Activated naive CD8-positive, alpha-beta T cell treated with anti-CD3 and anti-CD28 coated beads, Interleukin-2, amount 10 ng/mL, durations not matched to agents 7 days and 5 days (primary cell): ENCODE results near the gene TBX21. TPM values are rescaled to one million over a fixed set of nuclear protein-coding genes. Genes with fewer than 3 reads are reported as not detected.

Experiments used
- ATAC-seq: fragments of 150-1000 bp; cut with Tn5 transposase; one replicate; pipeline ENCODE4 v1.10.0; 2021; ENCODE audit warnings: low read depth, moderate library complexity
- POLR2A ChIA-PET: fragments of 350-600 bp; sonication (Branson Sonifier 250); formaldehyde crosslinking; loops from one replicate; lab custom pipeline; 2021; ENCODE audit warnings: antibody characterized with exemption; lab: Charles Lee
- DNase-seq: peaks from one replicate; pipeline ENCODE4 v3.0.0; 2021
- H3K27ac Mint-ChIP-seq: one replicate; pipeline ENCODE4 v1.8.0; 2022; ENCODE audit warnings: mild to moderate bottlenecking, mixed read lengths
- H3K27me3 Mint-ChIP-seq: one replicate; pipeline ENCODE4 v1.8.0; 2022; ENCODE audit warnings: mild to moderate bottlenecking, moderate library complexity, mixed read lengths
- H3K36me3 Mint-ChIP-seq: one replicate; pipeline ENCODE4 v1.8.0; 2021; ENCODE audit warnings: mild to moderate bottlenecking, mixed read lengths
- H3K4me1 Mint-ChIP-seq: one replicate; pipeline ENCODE4 v1.8.0; 2021; ENCODE audit warnings: mixed read lengths
- H3K4me3 Mint-ChIP-seq: one replicate; pipeline ENCODE4 v1.8.0; 2022; ENCODE audit warnings: mild to moderate bottlenecking, moderate library complexity, mixed read lengths
- H3K9me3 Mint-ChIP-seq: one replicate; pipeline ENCODE4 v1.8.0; 2021; ENCODE audit warnings: mixed read lengths
- total RNA-seq, 2 experiments: library from RNA; stranded (reverse); gene quantifications; one replicate each; pipeline ENCODE4 v1.2.3, GENCODE V29; 2021

The TBX21 gene
- total RNA-seq, 2 experiments from 2014 or later, result 20.7 to 22.8 TPM

GRCh38 chr17:47711366-47712099 lies 21.5 kb upstream of the TBX21 start:
- no peaks in the 10 kb centered on the region for H3K27me3 Mint-ChIP-seq
- no peak overlapping the region for H3K4me3 Mint-ChIP-seq
- ATAC-seq (no peak), DNase-seq (no peak)
- H3K36me3 Mint-ChIP-seq, result no peaks in the 10 kb centered on the region
- H3K27ac Mint-ChIP-seq, result no peak overlapping the region
- POLR2A ChIA-PET, result no interaction called here
- peaks cover 46% of the 10 kb centered on the region for H3K4me1 Mint-ChIP-seq
- no peaks in the 10 kb centered on the region for H3K9me3 Mint-ChIP-seq

- Mint-ChIP-seq H3K27ac (no peak overlapping the region), H3K27me3 (no peaks in the 10 kb centered on the region), H3K4me3 (no peak overlapping the region), H3K36me3 (no peaks in the 10 kb centered on the region), H3K4me1 (peaks cover 45% of the 10 kb centered on the region), H3K9me3 (no peaks in the 10 kb centered on the region)
- DNase-seq (no peak), ATAC-seq (no peak)
- POLR2A ChIA-PET, result interaction anchor here (0.5 kb wide), 1 partner anchor 20 kb away, joined by 3 read pairs; no protein-coding TSS in a partner anchor
Measured at GRCh38 chr17:47712330-47713023, 20.6 kb upstream of the TBX21 start.

GRCh38 chr17:47713980-47714700 lies 18.9 kb upstream of the TBX21 start:
- H3K27ac Mint-ChIP-seq, result peak overlapping the region; percentile 17
- H3K9me3 Mint-ChIP-seq, result no peaks in the 10 kb centered on the region
- ATAC-seq, result no peak
- POLR2A ChIA-PET, result interaction anchor here (1.2 to 1.3 kb wide), 3 partner anchors 10 to 19 kb away, joined by 3 to 4 read pairs (median 4); no protein-coding TSS in a partner anchor
- H3K4me3 Mint-ChIP-seq, result no peak overlapping the region
- no peak for DNase-seq
- peaks cover 59% of the 10 kb centered on the region for H3K4me1 Mint-ChIP-seq
- no peaks in the 10 kb centered on the region for H3K36me3 Mint-ChIP-seq
- no peaks in the 10 kb centered on the region for H3K27me3 Mint-ChIP-seq

GRCh38 chr17:47714773-47715396 lies 18.2 kb upstream of the TBX21 start:
- H3K4me3 Mint-ChIP-seq, result no peak overlapping the region
- POLR2A ChIA-PET, result interaction anchor here (1.2 to 1.3 kb wide), 3 partner anchors 10 to 18 kb away, joined by 3 to 4 read pairs (median 4); no protein-coding TSS in a partner anchor
- DNase-seq, result no peak
- H3K4me1 Mint-ChIP-seq, result peaks cover 66% of the 10 kb centered on the region
- no peak for ATAC-seq
- no peaks in the 10 kb centered on the region for H3K9me3 Mint-ChIP-seq
- peak overlapping the region; percentile 66 for H3K27ac Mint-ChIP-seq
- no peaks in the 10 kb centered on the region for H3K27me3 Mint-ChIP-seq
- no peaks in the 10 kb centered on the region for H3K36me3 Mint-ChIP-seq

- Mint-ChIP-seq H3K4me1 (peaks cover 73% of the 10 kb centered on the region), H3K27ac (peak overlapping the region; percentile 66), H3K9me3 (no peaks in the 10 kb centered on the region), H3K36me3 (no peaks in the 10 kb centered on the region), H3K4me3 (no peak overlapping the region), H3K27me3 (no peaks in the 10 kb centered on the region)
- DNase-seq, result no peak
- no peak for ATAC-seq
- POLR2A ChIA-PET, result interaction anchor here (1.2 to 1.5 kb wide), 2 partner anchors 9 to 15 kb away, joined by 4 to 9 read pairs; no protein-coding TSS in a partner anchor
Measured at GRCh38 chr17:47715669-47716325, 17.2 kb upstream of the TBX21 start.

- Mint-ChIP-seq H3K27ac (no peak overlapping the region), H3K27me3 (no peaks in the 10 kb centered on the region), H3K4me3 (no peak overlapping the region), H3K36me3 (no peaks in the 10 kb centered on the region), H3K9me3 (no peaks in the 10 kb centered on the region), H3K4me1 (peaks cover 78% of the 10 kb centered on the region)
- DNase-seq (no peak), ATAC-seq (no peak)
- POLR2A ChIA-PET, result interaction anchor here (1.2 to 1.5 kb wide), 2 partner anchors 9 to 10 kb away, joined by 3 to 9 read pairs; no protein-coding TSS in a partner anchor
Measured at GRCh38 chr17:47716375-47716774, 16.7 kb upstream of the TBX21 start.

- Mint-ChIP-seq H3K27ac (peak overlapping the region; percentile 73), H3K36me3 (no peaks in the 10 kb centered on the region), H3K4me1 (peaks cover 76% of the 10 kb centered on the region), H3K27me3 (no peaks in the 10 kb centered on the region), H3K4me3 (no peak overlapping the region), H3K9me3 (no peaks in the 10 kb centered on the region)
- DNase-seq (peak; percentile 52), ATAC-seq (peak; percentile 3)
- POLR2A ChIA-PET, result interaction anchor here (1.2 to 3.7 kb wide), 5 partner anchors 8 to 68 kb away, joined by 3 to 37 read pairs (median 9); partner anchors contain the start of genes KPNB1 and TBX21
Measured at GRCh38 chr17:47717261-47717697, 15.8 kb upstream of the TBX21 start.

GRCh38 chr17:47717979-47718621 lies 14.9 kb upstream of the TBX21 start:
- no peaks in the 10 kb centered on the region for H3K27me3 Mint-ChIP-seq
- H3K36me3 Mint-ChIP-seq, result no peaks in the 10 kb centered on the region
- no peaks in the 10 kb centered on the region for H3K9me3 Mint-ChIP-seq
- peak overlapping the region; percentile 73 for H3K27ac Mint-ChIP-seq
- ATAC-seq (no peak), DNase-seq (no peak)
- POLR2A ChIA-PET, result interaction anchor here (0.8 to 3.7 kb wide), 7 partner anchors 11 to 69 kb away, joined by 3 to 37 read pairs (median 10); partner anchors contain the start of genes KPNB1 and TBX21
- peaks cover 73% of the 10 kb centered on the region for H3K4me1 Mint-ChIP-seq
- H3K4me3 Mint-ChIP-seq, result peak overlapping the region; percentile 63

GRCh38 chr17:47718634-47719405 lies 14.2 kb upstream of the TBX21 start:
- POLR2A ChIA-PET, result interaction anchor here (0.8 to 3.7 kb wide), 7 partner anchors 11 to 19 kb away, joined by 3 to 37 read pairs (median 10); partner anchors contain the start of gene TBX21
- Mint-ChIP-seq H3K27me3 (no peaks in the 10 kb centered on the region), H3K36me3 (no peaks in the 10 kb centered on the region), H3K27ac (peak overlapping the region; percentile 73), H3K9me3 (no peaks in the 10 kb centered on the region), H3K4me1 (peaks cover 72% of the 10 kb centered on the region), H3K4me3 (peak overlapping the region; percentile 63)
- ATAC-seq (no peak), DNase-seq (no peak)

GRCh38 chr17:47719411-47720152 lies 13.5 kb upstream of the TBX21 start:
- no peaks in the 10 kb centered on the region for H3K36me3 Mint-ChIP-seq
- peak overlapping the region; percentile 73 for H3K27ac Mint-ChIP-seq
- peak; percentile 36 for ATAC-seq
- H3K27me3 Mint-ChIP-seq, result no peaks in the 10 kb centered on the region
- H3K4me1 Mint-ChIP-seq, result peaks cover 66% of the 10 kb centered on the region
- POLR2A ChIA-PET, result interaction anchor here (1.4 to 3.7 kb wide), 6 partner anchors 11 to 20 kb away, joined by 3 to 37 read pairs (median 16); partner anchors contain the start of gene TBX21
- H3K4me3 Mint-ChIP-seq, result peak overlapping the region; percentile 63
- H3K9me3 Mint-ChIP-seq, result no peaks in the 10 kb centered on the region
- peak; percentile 68 for DNase-seq
